Measurements from ENCODE around the gene CDHR3. TPM values are rescaled to one million over a fixed set of nuclear protein-coding genes. Genes with fewer than 3 reads are reported as not detected.

The CDHR3 gene
- total RNA-seq, 4 donors from 2014 or later = 20.6 to 82.5 (median 49.7) TPM

DNA sequence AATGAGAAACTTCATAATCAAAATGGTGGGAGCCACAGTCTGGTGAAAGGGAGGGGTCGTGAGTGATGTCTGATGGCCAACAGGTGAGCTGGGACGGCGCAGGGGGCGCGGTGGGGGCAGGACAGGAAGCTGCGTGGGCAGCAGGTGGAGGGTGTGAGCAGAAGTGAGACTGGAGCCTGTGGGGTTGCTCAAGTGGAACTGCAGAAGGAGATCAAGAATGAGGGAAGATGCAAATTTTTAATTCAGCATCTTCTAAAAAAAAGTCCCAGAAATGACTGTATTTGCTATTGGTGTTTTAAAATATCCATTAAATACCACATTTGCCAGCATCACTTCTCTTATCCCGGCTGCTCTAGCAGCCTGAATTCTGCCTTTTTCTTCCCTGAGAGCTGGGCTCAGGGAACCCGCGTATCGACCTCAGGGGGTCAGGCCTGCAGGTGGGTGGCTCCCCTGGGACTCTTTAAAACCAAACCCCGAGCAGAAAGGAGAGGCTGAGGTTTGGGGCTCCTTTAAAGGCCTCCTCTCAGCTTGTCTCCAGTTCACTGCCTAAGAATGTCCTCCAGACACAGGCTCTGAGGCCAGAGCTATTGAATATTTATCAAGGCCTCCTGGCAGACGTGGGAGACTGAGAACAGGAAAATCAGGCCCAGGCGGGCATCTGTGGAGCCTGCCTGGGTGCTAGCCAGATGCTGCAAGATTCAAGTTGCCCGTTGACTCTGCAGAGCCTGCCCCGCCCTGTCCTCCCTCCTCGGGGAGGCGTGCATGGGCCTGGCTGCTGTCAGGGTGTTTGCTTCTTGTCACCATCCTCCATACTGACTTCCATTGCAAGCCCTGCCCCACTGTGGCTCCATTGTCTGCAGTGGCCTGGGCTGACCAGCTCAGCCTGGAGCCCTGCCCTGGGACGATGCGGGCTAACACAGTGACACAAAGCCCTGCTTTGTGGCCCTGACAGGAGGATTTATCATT is 95.2 kb downstream of the CDHR3 start:
- Histone ChIP-seq H3K4me1 (peaks cover 0 to 40% (median 20%) of the 10 kb centered on the region in 4 donors), H3K4me3 (no peak overlapping the region), H3K9me3 (no peaks in the 10 kb centered on the region), H3K36me3 (no peaks in the 10 kb centered on the region), H3K27me3 (no peaks in the 10 kb centered on the region), H3K27ac (peak overlapping the region; percentile 16 to 85 (median 44))
- TF ChIP-seq, protein P1, sequence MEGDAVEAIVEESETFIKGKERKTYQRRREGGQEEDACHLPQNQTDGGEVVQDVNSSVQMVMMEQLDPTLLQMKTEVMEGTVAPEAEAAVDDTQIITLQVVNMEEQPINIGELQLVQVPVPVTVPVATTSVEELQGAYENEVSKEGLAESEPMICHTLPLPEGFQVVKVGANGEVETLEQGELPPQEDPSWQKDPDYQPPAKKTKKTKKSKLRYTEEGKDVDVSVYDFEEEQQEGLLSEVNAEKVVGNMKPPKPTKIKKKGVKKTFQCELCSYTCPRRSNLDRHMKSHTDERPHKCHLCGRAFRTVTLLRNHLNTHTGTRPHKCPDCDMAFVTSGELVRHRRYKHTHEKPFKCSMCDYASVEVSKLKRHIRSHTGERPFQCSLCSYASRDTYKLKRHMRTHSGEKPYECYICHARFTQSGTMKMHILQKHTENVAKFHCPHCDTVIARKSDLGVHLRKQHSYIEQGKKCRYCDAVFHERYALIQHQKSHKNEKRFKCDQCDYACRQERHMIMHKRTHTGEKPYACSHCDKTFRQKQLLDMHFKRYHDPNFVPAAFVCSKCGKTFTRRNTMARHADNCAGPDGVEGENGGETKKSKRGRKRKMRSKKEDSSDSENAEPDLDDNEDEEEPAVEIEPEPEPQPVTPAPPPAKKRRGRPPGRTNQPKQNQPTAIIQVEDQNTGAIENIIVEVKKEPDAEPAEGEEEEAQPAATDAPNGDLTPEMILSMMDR (IDR thresholded peaks at IDR 0.05) = no peak
- no peak for TF ChIP-seq POLR2A (IDR thresholded peaks at IDR 0.05)
- DNase-seq = peak; percentile 65 to 89 (median 87)

DNA sequence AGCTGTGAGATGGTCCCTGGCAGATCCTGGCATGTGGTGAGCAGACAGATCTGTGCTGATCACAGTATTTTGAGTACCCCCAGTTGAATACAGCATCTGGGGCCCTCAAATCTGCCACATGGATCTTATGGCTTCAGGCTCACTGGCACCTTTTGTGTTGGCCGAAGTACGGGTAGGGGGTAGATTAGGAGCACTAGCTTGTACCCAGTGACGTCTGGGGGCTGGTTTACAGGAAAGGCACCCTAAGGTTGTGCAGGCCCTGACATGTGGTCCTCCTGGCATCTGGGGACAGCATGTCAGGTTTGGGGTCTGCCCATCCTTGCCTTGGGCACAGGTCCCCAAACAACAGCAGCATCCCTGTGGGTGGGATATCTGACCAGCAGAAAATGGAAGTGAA is 95.9 kb downstream of the CDHR3 start:
- H3K4me1 ChIP-seq = peaks cover 0 to 46% (median 25%) of the 10 kb centered on the region in 4 donors
- peak overlapping the region in 3 of 4 donors; percentile 19 to 85 (median 68) for H3K27ac ChIP-seq
- H3K4me3 ChIP-seq = no peak overlapping the region
- H3K27me3 ChIP-seq = no peaks in the 10 kb centered on the region
- no peaks in the 10 kb centered on the region for H3K9me3 ChIP-seq
- H3K36me3 ChIP-seq = no peaks in the 10 kb centered on the region
- TF ChIP-seq, protein P1 (IDR thresholded peaks at IDR 0.05) = no peak
- no peak for TF ChIP-seq POLR2A (IDR thresholded peaks at IDR 0.05)
- no peak for DNase-seq

DNA sequence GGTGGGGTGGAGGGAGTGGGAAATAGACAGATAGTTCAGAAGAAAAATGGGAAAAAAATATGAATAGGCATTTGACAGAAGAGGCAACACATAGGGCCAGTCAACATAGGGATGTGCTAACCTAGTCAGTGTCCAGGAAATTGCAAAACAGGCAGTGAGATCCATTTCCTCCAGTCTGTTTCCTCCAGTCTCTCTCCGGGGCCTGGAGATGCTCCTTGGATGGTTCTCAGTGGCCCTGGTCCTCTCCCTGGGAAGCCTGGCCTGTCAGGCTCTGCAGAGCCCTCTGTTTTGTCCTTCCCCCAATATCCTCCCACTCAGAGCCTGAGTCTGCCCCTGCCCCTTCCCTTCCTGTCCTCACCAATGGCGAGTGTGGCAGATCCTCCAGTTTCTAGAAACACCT is 96.5 kb downstream of the CDHR3 start:
- TF ChIP-seq POLR2A (IDR thresholded peaks at IDR 0.05) = no peak
- TF ChIP-seq, protein P1 (IDR thresholded peaks at IDR 0.05) = no peak
- Histone ChIP-seq H3K27me3 (no peaks in the 10 kb centered on the region), H3K27ac (peak overlapping the region in 1 of 4 donors; percentile 85), H3K4me3 (no peak overlapping the region), H3K4me1 (peaks cover 0 to 53% (median 29%) of the 10 kb centered on the region in 4 donors), H3K36me3 (no peaks in the 10 kb centered on the region), H3K9me3 (no peaks in the 10 kb centered on the region)
- no peak for DNase-seq

DNA sequence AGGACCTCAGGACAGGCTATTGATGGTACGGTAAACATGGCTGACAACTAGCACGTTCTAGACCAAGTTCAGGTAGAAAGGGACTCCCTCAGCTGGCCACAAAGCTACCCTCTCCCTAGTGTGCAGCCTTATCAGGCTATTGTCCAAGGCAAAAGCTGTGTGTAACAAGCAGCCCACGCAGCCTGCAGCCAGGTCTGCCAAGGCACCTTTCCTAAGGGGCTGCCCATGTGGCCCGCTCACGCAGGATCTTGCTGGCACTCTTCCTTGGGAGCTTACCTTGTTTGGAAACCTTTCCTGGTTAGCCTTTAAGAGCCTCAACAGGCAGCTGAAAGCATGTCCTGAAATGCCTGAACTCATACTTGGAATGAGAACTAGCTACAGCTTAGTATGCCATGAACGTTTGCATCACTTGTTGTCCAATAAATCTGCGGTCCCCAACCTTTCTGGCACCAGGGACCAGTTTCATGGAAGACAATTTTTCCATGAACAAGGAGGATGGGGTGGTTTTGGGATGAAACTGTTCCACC is 97.4 kb downstream of the CDHR3 start:
- H3K4me1 ChIP-seq = peaks cover 0 to 60% (median 33%) of the 10 kb centered on the region in 4 donors
- TF ChIP-seq, protein P1 (IDR thresholded peaks at IDR 0.05) = no peak
- no peak for TF ChIP-seq POLR2A (IDR thresholded peaks at IDR 0.05)
- H3K27me3 ChIP-seq = no peaks in the 10 kb centered on the region
- DNase-seq = no peak
- H3K9me3 ChIP-seq = no peaks in the 10 kb centered on the region
- H3K36me3 ChIP-seq = no peaks in the 10 kb centered on the region
- H3K4me3 ChIP-seq = no peak overlapping the region
- peak overlapping the region in 1 of 4 donors; percentile 85 for H3K27ac ChIP-seq

DNA sequence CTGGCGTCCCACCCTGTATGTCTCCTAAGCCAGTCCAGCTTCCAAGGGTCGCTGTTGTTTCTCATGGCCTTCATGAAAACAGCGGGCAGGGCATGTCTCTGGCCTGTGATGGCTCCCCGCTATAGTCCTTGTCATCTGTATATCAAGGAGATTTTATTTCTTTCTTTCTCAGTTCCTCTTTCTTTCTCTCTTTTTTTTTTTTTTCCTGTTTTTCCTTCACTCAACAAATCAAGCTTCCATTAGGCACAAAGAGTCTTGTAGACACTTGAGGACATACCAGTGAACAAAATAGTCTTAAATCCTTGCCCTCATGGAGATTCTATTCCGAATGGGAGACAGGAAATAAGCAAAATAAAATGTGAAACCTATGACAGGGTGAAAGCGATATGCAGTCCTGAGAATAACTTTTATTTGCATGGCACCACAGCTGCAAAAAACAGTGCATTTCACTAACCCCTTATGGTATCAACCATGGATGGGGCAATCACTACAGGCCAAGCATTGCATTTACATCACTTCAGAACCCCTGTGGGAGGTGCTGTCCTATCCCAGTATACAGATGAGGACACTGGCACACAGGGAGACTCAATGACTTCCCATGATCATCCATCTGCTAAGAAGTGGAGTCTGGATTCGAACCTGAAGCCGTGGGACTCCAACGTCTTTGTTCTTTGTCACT is 98.4 kb downstream of the CDHR3 start:
- Histone ChIP-seq H3K27me3 (no peaks in the 10 kb centered on the region), H3K27ac (peak overlapping the region in 2 of 4 donors; percentile 59 to 85), H3K36me3 (no peaks in the 10 kb centered on the region), H3K4me1 (peaks cover 0 to 65% (median 38%) of the 10 kb centered on the region in 4 donors), H3K4me3 (no peak overlapping the region), H3K9me3 (no peaks in the 10 kb centered on the region)
- TF ChIP-seq, protein P1 (IDR thresholded peaks at IDR 0.05) = no peak
- TF ChIP-seq POLR2A (IDR thresholded peaks at IDR 0.05) = no peak
- DNase-seq = no peak
